ENCODE measurements around the gene MGAT5. TPM values are rescaled to one million over a fixed set of nuclear protein-coding genes. Genes with fewer than 3 reads are reported as not detected.

MGAT5 gene
- total RNA-seq, 1 donor from 2014 or later = 98.7 TPM

DNA sequence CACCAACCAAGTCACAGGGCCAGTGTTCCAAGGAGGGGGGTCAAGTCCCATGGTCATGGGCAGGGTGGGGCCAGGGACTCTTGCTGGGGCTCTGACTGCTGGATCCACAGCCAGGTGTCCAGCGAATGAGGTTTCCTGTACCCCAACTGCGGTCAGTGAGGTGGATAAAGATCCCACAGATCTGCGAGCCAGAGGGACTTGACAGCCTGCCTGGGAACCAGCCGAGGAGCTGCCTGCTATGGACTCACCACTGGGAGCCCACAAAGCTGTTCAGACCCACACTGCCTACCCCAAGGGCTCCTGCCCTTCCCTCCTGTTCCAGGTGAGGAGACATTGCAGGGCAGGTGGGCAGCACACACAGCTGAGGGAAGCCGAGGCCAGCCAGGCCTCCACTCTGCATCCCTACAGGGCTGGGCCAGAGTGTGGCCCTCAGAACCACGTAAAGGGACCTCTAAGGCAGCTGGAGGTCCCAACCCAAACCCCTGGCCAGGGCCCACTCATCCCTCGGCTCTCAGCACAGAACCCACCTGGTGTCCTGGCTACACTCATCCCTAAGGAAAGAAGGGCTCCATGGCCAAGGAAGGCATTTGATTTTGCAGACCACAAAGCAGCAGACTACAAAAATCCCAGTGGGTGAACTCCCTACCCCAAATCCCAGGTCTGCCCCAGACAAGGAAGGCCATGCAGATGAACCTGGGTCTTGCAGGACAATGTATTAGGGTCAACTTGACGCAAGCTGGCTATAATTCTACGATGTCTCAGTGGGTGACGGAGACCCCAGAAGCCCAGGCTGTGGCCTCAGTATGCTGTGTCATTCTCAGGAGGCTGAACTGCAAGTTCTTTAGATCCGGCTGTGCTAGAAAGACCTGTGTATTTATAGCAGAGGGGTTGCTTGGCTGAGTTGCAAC lies 209.2 kb downstream of the MGAT5 start:
- DNase-seq = no peak

DNA sequence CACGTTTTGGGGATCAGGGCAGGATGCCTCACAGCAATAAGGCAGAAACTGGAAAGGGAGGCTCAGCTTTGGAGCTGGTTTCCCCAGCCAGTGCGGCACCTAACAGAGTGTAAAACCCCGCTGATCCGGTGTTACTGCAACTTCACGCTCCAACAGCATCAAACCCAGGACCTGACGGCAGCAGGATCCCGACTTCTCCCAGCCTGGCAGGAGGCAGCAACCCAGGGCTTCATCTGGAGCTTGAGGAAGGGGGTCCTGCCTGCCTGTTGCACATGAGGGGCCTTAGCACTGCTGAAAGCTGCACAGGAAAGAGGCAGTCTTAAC lies 209.8 kb downstream of the MGAT5 start:
- intact Hi-C loops (cut with micrococcal nuclease) = loop anchor here (10.0 kb wide), 1 partner anchor 431 kb away; no protein-coding TSS in a partner anchor
- no peaks in the 10 kb centered on the region for H3K9me3 ChIP-seq (replicated peaks)
- TF ChIP-seq, protein P1, sequence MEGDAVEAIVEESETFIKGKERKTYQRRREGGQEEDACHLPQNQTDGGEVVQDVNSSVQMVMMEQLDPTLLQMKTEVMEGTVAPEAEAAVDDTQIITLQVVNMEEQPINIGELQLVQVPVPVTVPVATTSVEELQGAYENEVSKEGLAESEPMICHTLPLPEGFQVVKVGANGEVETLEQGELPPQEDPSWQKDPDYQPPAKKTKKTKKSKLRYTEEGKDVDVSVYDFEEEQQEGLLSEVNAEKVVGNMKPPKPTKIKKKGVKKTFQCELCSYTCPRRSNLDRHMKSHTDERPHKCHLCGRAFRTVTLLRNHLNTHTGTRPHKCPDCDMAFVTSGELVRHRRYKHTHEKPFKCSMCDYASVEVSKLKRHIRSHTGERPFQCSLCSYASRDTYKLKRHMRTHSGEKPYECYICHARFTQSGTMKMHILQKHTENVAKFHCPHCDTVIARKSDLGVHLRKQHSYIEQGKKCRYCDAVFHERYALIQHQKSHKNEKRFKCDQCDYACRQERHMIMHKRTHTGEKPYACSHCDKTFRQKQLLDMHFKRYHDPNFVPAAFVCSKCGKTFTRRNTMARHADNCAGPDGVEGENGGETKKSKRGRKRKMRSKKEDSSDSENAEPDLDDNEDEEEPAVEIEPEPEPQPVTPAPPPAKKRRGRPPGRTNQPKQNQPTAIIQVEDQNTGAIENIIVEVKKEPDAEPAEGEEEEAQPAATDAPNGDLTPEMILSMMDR (IDR thresholded peaks at IDR 0.05; ENCODE audit: borderline replicate concordance) = no peak
- no peak overlapping the region for H3K4me3 ChIP-seq
- no peaks in the 10 kb centered on the region for H3K27me3 ChIP-seq (ENCODE audit: low read depth)
- no peak for DNase-seq
- no peaks in the 10 kb centered on the region for H3K4me1 ChIP-seq
- H3K27ac ChIP-seq (replicated peaks) = no peak overlapping the region
- no peaks in the 10 kb centered on the region for H3K36me3 ChIP-seq

More for the DNA sequence above, 209.2 kb downstream of the MGAT5 start:
- TF ChIP-seq, protein P1 (IDR thresholded peaks at IDR 0.05; ENCODE audit: borderline replicate concordance) = no peak
- intact Hi-C loops (cut with micrococcal nuclease) = loop anchor here (10.0 kb wide), 1 partner anchor 432 kb away; no protein-coding TSS in a partner anchor
- H3K4me3 ChIP-seq = no peak overlapping the region
- H3K27ac ChIP-seq (replicated peaks) = no peak overlapping the region
- no peaks in the 10 kb centered on the region for H3K4me1 ChIP-seq
- H3K36me3 ChIP-seq = no peaks in the 10 kb centered on the region
- no peaks in the 10 kb centered on the region for H3K27me3 ChIP-seq (ENCODE audit: low read depth)
- no peaks in the 10 kb centered on the region for H3K9me3 ChIP-seq (replicated peaks)

DNA sequence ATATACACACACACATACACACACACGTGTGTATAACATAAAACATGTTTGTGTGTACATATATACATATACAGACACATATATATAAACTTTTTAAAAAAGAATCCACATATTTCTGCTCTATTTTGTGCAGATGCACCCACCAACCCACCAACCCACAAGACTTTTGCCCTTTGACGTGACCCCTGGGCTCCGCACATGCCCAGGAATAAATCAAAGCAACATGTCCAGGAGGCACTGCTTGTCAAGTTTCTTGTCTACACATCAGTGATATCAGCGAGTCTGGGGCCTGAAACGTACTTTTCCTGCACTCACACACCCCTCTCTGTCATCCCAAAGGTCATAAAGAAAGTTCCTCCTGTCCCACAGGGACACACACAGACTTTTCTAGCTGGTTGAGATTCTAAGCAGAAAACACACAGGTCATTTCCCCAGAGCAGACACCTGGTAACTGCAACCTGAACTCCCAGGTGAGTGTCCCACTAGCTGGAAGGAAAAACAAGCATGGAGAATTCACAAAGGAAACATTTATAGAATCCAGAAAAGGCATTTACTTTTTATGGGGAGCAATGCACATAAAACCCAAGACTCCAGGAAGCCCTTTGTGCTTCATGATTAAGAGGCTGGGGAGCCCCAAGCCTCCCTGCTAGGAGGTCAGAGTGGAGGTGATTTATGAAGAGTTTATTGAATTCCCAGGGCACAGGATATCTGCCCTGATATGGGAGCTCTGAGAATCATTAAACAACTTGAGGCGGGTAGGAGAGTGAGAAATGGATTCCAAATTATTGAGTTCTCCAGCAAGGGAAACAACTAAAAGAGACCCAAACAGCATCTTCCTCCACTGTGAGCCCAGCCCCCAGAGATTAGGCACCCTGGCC lies 211.6 kb downstream of the MGAT5 start:
- Histone ChIP-seq H3K27me3 (ENCODE audit: low read depth) (no peaks in the 10 kb centered on the region), H3K9me3 (replicated peaks) (no peaks in the 10 kb centered on the region), H3K27ac (replicated peaks) (no peak overlapping the region), H3K4me3 (no peak overlapping the region), H3K4me1 (no peaks in the 10 kb centered on the region), H3K36me3 (no peaks in the 10 kb centered on the region)
- DNase-seq = no peak
- TF ChIP-seq, protein P1 (IDR thresholded peaks at IDR 0.05; ENCODE audit: borderline replicate concordance) = no peak
- intact Hi-C loops (cut with micrococcal nuclease) = loop anchor here (10.0 kb wide), 1 partner anchor 429 kb away; no protein-coding TSS in a partner anchor

DNA sequence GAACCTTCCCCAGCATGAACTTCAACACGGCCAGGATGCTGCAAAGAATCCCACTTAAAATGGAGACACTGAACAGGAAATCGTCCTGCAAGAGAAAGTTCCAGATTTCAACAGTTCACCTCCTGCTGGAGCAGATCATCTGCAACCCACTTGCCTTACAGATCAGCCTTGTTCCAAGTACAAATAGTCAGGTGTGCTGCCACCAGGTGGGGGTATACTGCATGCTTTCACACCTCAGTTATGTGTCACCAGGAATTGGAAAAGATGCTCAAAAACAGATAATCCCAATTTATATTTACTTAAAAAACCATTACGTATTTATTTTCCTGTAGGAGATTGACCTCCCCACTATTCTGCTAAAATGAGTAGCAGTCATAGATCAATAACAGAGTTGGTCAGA lies 212.3 kb downstream of the MGAT5 start:
- DNase-seq = no peak
- no peaks in the 10 kb centered on the region for H3K27me3 ChIP-seq (ENCODE audit: low read depth)
- intact Hi-C loops (cut with micrococcal nuclease) = loop anchor here (10.0 kb wide), 1 partner anchor 429 kb away; no protein-coding TSS in a partner anchor
- TF ChIP-seq, protein P1 (IDR thresholded peaks at IDR 0.05; ENCODE audit: borderline replicate concordance) = peak; percentile 55
- H3K4me3 ChIP-seq = no peak overlapping the region
- no peaks in the 10 kb centered on the region for H3K4me1 ChIP-seq
- H3K9me3 ChIP-seq (replicated peaks) = no peaks in the 10 kb centered on the region
- no peaks in the 10 kb centered on the region for H3K36me3 ChIP-seq
- no peak overlapping the region for H3K27ac ChIP-seq (replicated peaks)

DNA sequence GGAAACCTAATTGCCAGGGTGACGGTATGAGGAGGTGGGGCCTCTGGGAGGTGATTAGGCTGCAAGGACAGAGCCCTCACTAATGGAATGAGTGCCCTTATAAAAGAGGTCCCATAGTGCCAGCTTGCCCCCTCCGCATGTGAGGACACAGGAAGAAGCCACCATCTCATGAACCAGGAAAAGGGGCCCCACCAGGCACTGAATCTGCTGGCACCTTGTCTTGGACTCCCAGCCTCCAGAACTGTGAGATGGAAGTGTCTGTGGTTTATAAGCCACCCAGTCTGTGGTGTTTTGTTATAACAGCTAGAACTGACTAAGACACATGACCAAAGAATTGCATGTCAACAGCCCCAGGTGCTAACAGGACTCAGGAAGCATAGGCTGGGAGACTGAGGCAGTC lies 214.3 kb downstream of the MGAT5 start:
- intact Hi-C loops (cut with micrococcal nuclease) = loop anchor here (10.0 kb wide), 1 partner anchor 427 kb away; no protein-coding TSS in a partner anchor
- H3K9me3 ChIP-seq (replicated peaks) = peaks cover 13% of the 10 kb centered on the region
- H3K4me1 ChIP-seq = no peaks in the 10 kb centered on the region
- no peak overlapping the region for H3K27ac ChIP-seq (replicated peaks)
- H3K36me3 ChIP-seq = no peaks in the 10 kb centered on the region
- TF ChIP-seq, protein P1 (IDR thresholded peaks at IDR 0.05; ENCODE audit: borderline replicate concordance) = no peak
- DNase-seq = no peak
- no peaks in the 10 kb centered on the region for H3K27me3 ChIP-seq (ENCODE audit: low read depth)
- no peak overlapping the region for H3K4me3 ChIP-seq

Data from left ventricle myocardium inferior (tissue), 1 donor.